Ascending aorta (tissue), 2 donors: ENCODE data around the gene AGXT2. TPM values are rescaled to one million over a fixed set of nuclear protein-coding genes. Genes with fewer than 3 reads are reported as not detected.

Source experiments
- DNase-seq, 2 donors: peaks; one replicate each; pipeline ENCODE4 v3.0.0-alpha.2; 2019; ENCODE audit warnings: low spot score in 2 of 2
- H3K27ac ChIP-seq, 2 donors: fragments of 200-600 bp; sonication (generic); one replicate each; pipeline ENCODE4 v1.5.1; 2016 to 2017; ENCODE audit warnings: mild to moderate bottlenecking in 1 of 2
- H3K27me3 ChIP-seq: fragments of 200-600 bp; sonication (generic); one replicate; pipeline ENCODE4 v1.5.1; 2017
- H3K36me3 ChIP-seq, 2 donors: fragments of 200-600 bp; sonication (generic); one replicate each; pipeline ENCODE4 v1.5.1; 2016
- H3K4me1 ChIP-seq, 2 donors: fragments of 200-600 bp; sonication (generic); one replicate each; pipeline ENCODE4 v1.5.1; 2016 to 2017; ENCODE audit warnings: mild to moderate bottlenecking in 1 of 2
- H3K4me3 ChIP-seq, 2 donors: fragments of 200-600 bp; sonication (generic); one replicate each; pipeline ENCODE4 v1.5.1; 2016 to 2017; ENCODE audit warnings: mild to moderate bottlenecking in 1 of 2
- H3K9me3 ChIP-seq, 2 donors: fragments of 200-600 bp; sonication (generic); one replicate each; pipeline ENCODE4 v1.5.1; 2016
- CTCF ChIP-seq, 3 experiments: fragments of 200-600 bp in 2 of 3; fragments of 450-650 bp in 1 of 3; sonication (generic) in 2 of 3; IDR thresholded peaks; one replicate each; pipeline ENCODE4 v1.5.1; 2016 to 2019; ENCODE audit warnings: antibody characterized with exemption in 3 of 3, mild to moderate bottlenecking in 1 of 3, moderate library complexity in 1 of 3
- intact Hi-C: fragments of 100-400 bp; cut with DNase I; formaldehyde crosslinking; loops from one replicate; pipeline ENCODE4 v1.15.1; 2023
- total RNA-seq: library from RNA; depleted of rRNA; stranded (reverse); fragments of >200 nt; gene quantifications from one replicate; pipeline ENCODE4 v1.1.0, GENCODE V29; 2016

The AGXT2 gene
- total RNA-seq, 1 donor from 2014 or later = not detected

GRCh38 chr5:35012365-35012764, 35.4 kb downstream of the AGXT2 start:
- H3K4me3 ChIP-seq = no peak overlapping the region
- no peak overlapping the region for H3K27ac ChIP-seq
- H3K4me1 ChIP-seq = no peaks in the 10 kb centered on the region
- H3K27me3 ChIP-seq = no peaks in the 10 kb centered on the region
- intact Hi-C loops = no loop called here
- H3K36me3 ChIP-seq = no peaks in the 10 kb centered on the region
- TF ChIP-seq CTCF (IDR thresholded peaks at IDR 0.05) = no peak
- H3K9me3 ChIP-seq = no peaks in the 10 kb centered on the region
- no peak for DNase-seq

GRCh38 chr5:35010676-35011075, 37.1 kb downstream of the AGXT2 start:
- TF ChIP-seq CTCF (IDR thresholded peaks at IDR 0.05) = no peak
- intact Hi-C loops = no loop called here
- H3K9me3 ChIP-seq = no peaks in the 10 kb centered on the region
- H3K4me1 ChIP-seq = no peaks in the 10 kb centered on the region
- no peak overlapping the region for H3K4me3 ChIP-seq
- H3K27ac ChIP-seq = no peak overlapping the region
- no peaks in the 10 kb centered on the region for H3K27me3 ChIP-seq
- no peak for DNase-seq
- no peaks in the 10 kb centered on the region for H3K36me3 ChIP-seq

- Histone ChIP-seq H3K4me1 (no peaks in the 10 kb centered on the region), H3K27me3 (no peaks in the 10 kb centered on the region), H3K36me3 (no peaks in the 10 kb centered on the region), H3K9me3 (no peaks in the 10 kb centered on the region), H3K4me3 (no peak overlapping the region), H3K27ac (no peak overlapping the region)
- no peak for DNase-seq
- TF ChIP-seq CTCF (IDR thresholded peaks at IDR 0.05) = no peak
- intact Hi-C loops = no loop called here
Observed at GRCh38 chr5:35009657-35010056, 38.1 kb downstream of the AGXT2 start.

GRCh38 chr5:35009019-35009418, 38.7 kb downstream of the AGXT2 start:
- no peak overlapping the region for H3K4me3 ChIP-seq
- H3K27ac ChIP-seq = no peak overlapping the region
- intact Hi-C loops = no loop called here
- H3K27me3 ChIP-seq = no peaks in the 10 kb centered on the region
- no peak for TF ChIP-seq CTCF (IDR thresholded peaks at IDR 0.05)
- no peaks in the 10 kb centered on the region for H3K9me3 ChIP-seq
- no peaks in the 10 kb centered on the region for H3K4me1 ChIP-seq
- no peak for DNase-seq
- H3K36me3 ChIP-seq = no peaks in the 10 kb centered on the region

- intact Hi-C loops = no loop called here
- TF ChIP-seq CTCF (IDR thresholded peaks at IDR 0.05) = no peak
- no peaks in the 10 kb centered on the region for H3K27me3 ChIP-seq
Observed at GRCh38 chr5:35004771-35005170, 43.0 kb downstream of the AGXT2 start.

GRCh38 chr5:35004200-35004599, 43.5 kb downstream of the AGXT2 start:
- H3K4me3 ChIP-seq = no peak overlapping the region
- no peaks in the 10 kb centered on the region for H3K4me1 ChIP-seq
- no peak overlapping the region for H3K27ac ChIP-seq
- no peaks in the 10 kb centered on the region for H3K27me3 ChIP-seq
- H3K9me3 ChIP-seq = no peaks in the 10 kb centered on the region
- no peak for DNase-seq
- no peak for TF ChIP-seq CTCF (IDR thresholded peaks at IDR 0.05)
- H3K36me3 ChIP-seq = no peaks in the 10 kb centered on the region
- intact Hi-C loops = no loop called here

More at GRCh38 chr5:35004771-35005170, 43.0 kb downstream of the AGXT2 start:
- Histone ChIP-seq H3K27ac (no peak overlapping the region), H3K4me1 (no peaks in the 10 kb centered on the region), H3K4me3 (no peak overlapping the region), H3K36me3 (no peaks in the 10 kb centered on the region), H3K9me3 (no peaks in the 10 kb centered on the region)
- DNase-seq = no peak
